Measurements from ENCODE around the gene CABLES1.
A peak's percentile ranks its signal among the peaks of the same experiment; 100 is the strongest.
"Not testable (repeated sequence)": the region's sequence is repeated elsewhere in the genome, so short reads cannot be mapped to it uniquely, and the experiment has no call there.

The CABLES1 gene

GRCh38 chr18:23109163-23109562, 26.1 kb upstream of the CABLES1 start:
- not testable (repeated sequence) for DNase-seq (ENCODE audit: low spot score)

GRCh38 chr18:23113576-23113975, 21.7 kb upstream of the CABLES1 start:
- no peak for DNase-seq (ENCODE audit: low spot score)

- DNase-seq (ENCODE audit: low spot score) = no peak
Observed at GRCh38 chr18:23114171-23114881, 21.0 kb upstream of the CABLES1 start.

GRCh38 chr18:23114911-23115310, 20.4 kb upstream of the CABLES1 start:
- DNase-seq (ENCODE audit: low spot score) = no peak

GRCh38 chr18:23115683-23116096, 19.6 kb upstream of the CABLES1 start:
- peak; percentile 69 for DNase-seq (ENCODE audit: low spot score)

- DNase-seq (ENCODE audit: low spot score) = no peak
Observed at GRCh38 chr18:23121133-23121532, 14.2 kb upstream of the CABLES1 start.

GRCh38 chr18:23122334-23123229, 12.7 kb upstream of the CABLES1 start:
- DNase-seq (ENCODE audit: low spot score) = no peak

GRCh38 chr18:23126376-23127056, 8.8 kb upstream of the CABLES1 start:
- peak; percentile 59 for DNase-seq (ENCODE audit: low spot score)

- DNase-seq (ENCODE audit: low spot score) = no peak
Observed at GRCh38 chr18:23127090-23127489, 8.2 kb upstream of the CABLES1 start.

GRCh38 chr18:23129355-23130002, 5.8 kb upstream of the CABLES1 start:
- DNase-seq (ENCODE audit: low spot score) = no peak

- peak; percentile 87 for DNase-seq (ENCODE audit: low spot score)
Observed at GRCh38 chr18:23131693-23132319, 3.5 kb upstream of the CABLES1 start.

- no peak for DNase-seq (ENCODE audit: low spot score)
Observed at GRCh38 chr18:23133860-23134779, 1.2 kb upstream of the CABLES1 start.

- peak; percentile 83 for DNase-seq (ENCODE audit: low spot score)
Observed at GRCh38 chr18:23135550-23136325, 453 bp downstream of the CABLES1 start.

- DNase-seq (ENCODE audit: low spot score) = peak; percentile 77
Observed at GRCh38 chr18:23136326-23137096, 1.2 kb downstream of the CABLES1 start.

GRCh38 chr18:23137097-23137635, 1.9 kb downstream of the CABLES1 start:
- no peak for DNase-seq (ENCODE audit: low spot score)

GRCh38 chr18:23137788-23138216, 2.5 kb downstream of the CABLES1 start:
- no peak for DNase-seq (ENCODE audit: low spot score)

- no peak for DNase-seq (ENCODE audit: low spot score)
Observed at GRCh38 chr18:23138471-23138870, 3.2 kb downstream of the CABLES1 start.

Measured in GM03348 (cell line).